ENCODE measurements around the gene ANKRD53. TPM values are rescaled to one million over a fixed set of nuclear protein-coding genes. Genes with fewer than 3 reads are reported as not detected.

The ANKRD53 gene
- total RNA-seq, 3 donors from 2014 or later = not detected

- Mint-ChIP-seq H3K9me3 (no peaks in the 10 kb centered on the region), H3K4me1 (ENCODE audit: low read depth) (peaks cover 3% of the 10 kb centered on the region), H3K4me3 (no peak overlapping the region), H3K36me3 (ENCODE audit: insufficient read depth) (no peaks in the 10 kb centered on the region), H3K27me3 (ENCODE audit: low read depth) (peaks cover 23% of the 10 kb centered on the region)
- ATAC-seq (no peak), DNase-seq (no peak)
These were observed 11.2 kb upstream of the ANKRD53 start for GRCh38 chr2:70967189-70967588.

GRCh38 chr2:70974592-70974991 is 3.8 kb upstream of the ANKRD53 start:
- Mint-ChIP-seq H3K27me3 (ENCODE audit: low read depth) (peaks cover 2% of the 10 kb centered on the region), H3K36me3 (ENCODE audit: insufficient read depth) (no peaks in the 10 kb centered on the region), H3K4me1 (ENCODE audit: low read depth) (peaks cover 14% of the 10 kb centered on the region), H3K9me3 (no peaks in the 10 kb centered on the region), H3K4me3 (no peak overlapping the region)
- no peak for DNase-seq
- ATAC-seq = no peak

- H3K36me3 Mint-ChIP-seq (ENCODE audit: insufficient read depth) = no peaks in the 10 kb centered on the region
- no peaks in the 10 kb centered on the region for H3K9me3 Mint-ChIP-seq
- H3K27me3 Mint-ChIP-seq (ENCODE audit: low read depth) = peaks cover 2% of the 10 kb centered on the region
- DNase-seq = no peak
- H3K4me1 Mint-ChIP-seq (ENCODE audit: low read depth) = peaks cover 14% of the 10 kb centered on the region
- no peak overlapping the region for H3K4me3 Mint-ChIP-seq
- no peak for ATAC-seq
These were observed 3.2 kb upstream of the ANKRD53 start for GRCh38 chr2:70975237-70975636.

- ATAC-seq (peak; percentile 26 to 42), DNase-seq (no peak)
- H3K4me1 Mint-ChIP-seq (ENCODE audit: low read depth) = peaks cover 14% of the 10 kb centered on the region
- H3K27me3 Mint-ChIP-seq (ENCODE audit: low read depth) = peaks cover 2% of the 10 kb centered on the region
- no peaks in the 10 kb centered on the region for H3K9me3 Mint-ChIP-seq
- H3K4me3 Mint-ChIP-seq = peak overlapping the region; percentile 83
- no peaks in the 10 kb centered on the region for H3K36me3 Mint-ChIP-seq (ENCODE audit: insufficient read depth)
These were observed 725 bp upstream of the ANKRD53 start for GRCh38 chr2:70977605-70978205.

GRCh38 chr2:70979180-70979488 is 704 bp downstream of the ANKRD53 start:
- peaks cover 2% of the 10 kb centered on the region for H3K27me3 Mint-ChIP-seq (ENCODE audit: low read depth)
- H3K4me1 Mint-ChIP-seq (ENCODE audit: low read depth) = peaks cover 14% of the 10 kb centered on the region
- H3K9me3 Mint-ChIP-seq = no peaks in the 10 kb centered on the region
- H3K36me3 Mint-ChIP-seq (ENCODE audit: insufficient read depth) = no peaks in the 10 kb centered on the region
- DNase-seq (no peak), ATAC-seq (no peak)
- peak overlapping the region; percentile 56 for H3K4me3 Mint-ChIP-seq

GRCh38 chr2:70979626-70980025 is 1.2 kb downstream of the ANKRD53 start:
- ATAC-seq (no peak), DNase-seq (no peak)
- Mint-ChIP-seq H3K36me3 (ENCODE audit: insufficient read depth) (no peaks in the 10 kb centered on the region), H3K4me3 (no peak overlapping the region), H3K9me3 (no peaks in the 10 kb centered on the region), H3K27me3 (ENCODE audit: low read depth) (peaks cover 2% of the 10 kb centered on the region), H3K4me1 (ENCODE audit: low read depth) (peaks cover 18% of the 10 kb centered on the region)

GRCh38 chr2:70981421-70981820 is 3.0 kb downstream of the ANKRD53 start:
- no peak overlapping the region for H3K4me3 Mint-ChIP-seq

GRCh38 chr2:70981866-70982810 is 3.7 kb downstream of the ANKRD53 start:
- peaks cover 18% of the 10 kb centered on the region for H3K4me1 Mint-ChIP-seq (ENCODE audit: low read depth)
- H3K9me3 Mint-ChIP-seq = no peaks in the 10 kb centered on the region
- DNase-seq = no peak

More at GRCh38 chr2:70981421-70981820, 3.0 kb downstream of the ANKRD53 start:
- no peaks in the 10 kb centered on the region for H3K27me3 Mint-ChIP-seq (ENCODE audit: low read depth)
- peaks cover 8% of the 10 kb centered on the region for H3K36me3 Mint-ChIP-seq (ENCODE audit: insufficient read depth)
- ATAC-seq = no peak
- DNase-seq = no peak
- H3K4me1 Mint-ChIP-seq (ENCODE audit: low read depth) = peaks cover 21% of the 10 kb centered on the region
- H3K9me3 Mint-ChIP-seq = no peaks in the 10 kb centered on the region

GRCh38 chr2:70982971-70983370 is 4.5 kb downstream of the ANKRD53 start:
- DNase-seq = no peak
- Mint-ChIP-seq H3K4me1 (ENCODE audit: low read depth) (peaks cover 12% of the 10 kb centered on the region), H3K4me3 (no peak overlapping the region)

More at GRCh38 chr2:70981866-70982810, 3.7 kb downstream of the ANKRD53 start:
- ATAC-seq = no peak
- Mint-ChIP-seq H3K27me3 (ENCODE audit: low read depth) (no peaks in the 10 kb centered on the region), H3K36me3 (ENCODE audit: insufficient read depth) (peaks cover 15% of the 10 kb centered on the region), H3K4me3 (no peak overlapping the region)

GRCh38 chr2:70983506-70984227 is 5.2 kb downstream of the ANKRD53 start:
- DNase-seq (no peak), ATAC-seq (no peak)
- peaks cover 9% of the 10 kb centered on the region for H3K4me1 Mint-ChIP-seq (ENCODE audit: low read depth)
- peaks cover 24% of the 10 kb centered on the region for H3K36me3 Mint-ChIP-seq (ENCODE audit: insufficient read depth)
- no peak overlapping the region for H3K4me3 Mint-ChIP-seq
- H3K9me3 Mint-ChIP-seq = no peaks in the 10 kb centered on the region
- no peaks in the 10 kb centered on the region for H3K27me3 Mint-ChIP-seq (ENCODE audit: low read depth)

More at GRCh38 chr2:70982971-70983370, 4.5 kb downstream of the ANKRD53 start:
- no peak for ATAC-seq
- Mint-ChIP-seq H3K9me3 (no peaks in the 10 kb centered on the region), H3K36me3 (ENCODE audit: insufficient read depth) (peaks cover 21% of the 10 kb centered on the region), H3K27me3 (ENCODE audit: low read depth) (no peaks in the 10 kb centered on the region)

- ATAC-seq (no peak), DNase-seq (no peak)
- peaks cover 27% of the 10 kb centered on the region for H3K36me3 Mint-ChIP-seq (ENCODE audit: insufficient read depth)
- H3K4me1 Mint-ChIP-seq (ENCODE audit: low read depth) = peaks cover 9% of the 10 kb centered on the region
- H3K9me3 Mint-ChIP-seq = no peaks in the 10 kb centered on the region
- no peaks in the 10 kb centered on the region for H3K27me3 Mint-ChIP-seq (ENCODE audit: low read depth)
- H3K4me3 Mint-ChIP-seq = no peak overlapping the region
These were observed 5.8 kb downstream of the ANKRD53 start for GRCh38 chr2:70984228-70984575.

- ATAC-seq (peak; percentile 99), DNase-seq (peak; percentile 81)
- H3K9me3 Mint-ChIP-seq = no peaks in the 10 kb centered on the region
- H3K36me3 Mint-ChIP-seq (ENCODE audit: insufficient read depth) = peaks cover 29% of the 10 kb centered on the region
- H3K4me3 Mint-ChIP-seq = no peak overlapping the region
- peaks cover 9% of the 10 kb centered on the region for H3K4me1 Mint-ChIP-seq (ENCODE audit: low read depth)
- H3K27me3 Mint-ChIP-seq (ENCODE audit: low read depth) = no peaks in the 10 kb centered on the region
These were observed 6.3 kb downstream of the ANKRD53 start for GRCh38 chr2:70984576-70985282.

GRCh38 chr2:70985283-70985688 is 6.9 kb downstream of the ANKRD53 start:
- Mint-ChIP-seq H3K4me1 (ENCODE audit: low read depth) (peaks cover 9% of the 10 kb centered on the region), H3K36me3 (ENCODE audit: insufficient read depth) (peaks cover 29% of the 10 kb centered on the region), H3K27me3 (ENCODE audit: low read depth) (no peaks in the 10 kb centered on the region), H3K4me3 (no peak overlapping the region), H3K9me3 (no peaks in the 10 kb centered on the region)
- no peak for ATAC-seq
- DNase-seq = no peak

- peaks cover 9% of the 10 kb centered on the region for H3K4me1 Mint-ChIP-seq (ENCODE audit: low read depth)
- no peak for ATAC-seq
- H3K36me3 Mint-ChIP-seq (ENCODE audit: insufficient read depth) = peaks cover 29% of the 10 kb centered on the region
- H3K9me3 Mint-ChIP-seq = no peaks in the 10 kb centered on the region
- H3K27me3 Mint-ChIP-seq (ENCODE audit: low read depth) = no peaks in the 10 kb centered on the region
- no peak for DNase-seq
- no peak overlapping the region for H3K4me3 Mint-ChIP-seq
These were observed 7.5 kb downstream of the ANKRD53 start for GRCh38 chr2:70985956-70986355.
